Posterior vena cava (tissue), 2 donors: ENCODE data around the gene B4GALNT3. TPM values are rescaled to one million over a fixed set of nuclear protein-coding genes. Genes with fewer than 3 reads are reported as not detected.

Source experiments
- DNase-seq: peaks from one replicate; pipeline ENCODE4 v3.0.0-alpha.2; 2020; ENCODE audit warnings: low spot score
- intact Hi-C, 2 donors: fragments of 100-400 bp; cut with DNase I; formaldehyde crosslinking; loops; one replicate each; pipeline versions ENCODE4 v1.14.1 to v1.14.2; 2022 to 2023
- total RNA-seq, 2 donors: library from RNA; stranded (reverse); fragmentation: NEBNext Ultra II Directional; extraction: Animal tissue kit (Norgen Biotek cat#: 25700); gene quantifications; one replicate each; pipeline ENCODE4 v1.2.1, GENCODE V29; 2021
- donor health status: DM: yes; HTN: yes; CAD: no.
- donor health status: DM: yes; HTN: yes; CAD: no.

Gene B4GALNT3
- total RNA-seq, 2 donors from 2014 or later: 3.5 to 5.0 TPM

DNA sequence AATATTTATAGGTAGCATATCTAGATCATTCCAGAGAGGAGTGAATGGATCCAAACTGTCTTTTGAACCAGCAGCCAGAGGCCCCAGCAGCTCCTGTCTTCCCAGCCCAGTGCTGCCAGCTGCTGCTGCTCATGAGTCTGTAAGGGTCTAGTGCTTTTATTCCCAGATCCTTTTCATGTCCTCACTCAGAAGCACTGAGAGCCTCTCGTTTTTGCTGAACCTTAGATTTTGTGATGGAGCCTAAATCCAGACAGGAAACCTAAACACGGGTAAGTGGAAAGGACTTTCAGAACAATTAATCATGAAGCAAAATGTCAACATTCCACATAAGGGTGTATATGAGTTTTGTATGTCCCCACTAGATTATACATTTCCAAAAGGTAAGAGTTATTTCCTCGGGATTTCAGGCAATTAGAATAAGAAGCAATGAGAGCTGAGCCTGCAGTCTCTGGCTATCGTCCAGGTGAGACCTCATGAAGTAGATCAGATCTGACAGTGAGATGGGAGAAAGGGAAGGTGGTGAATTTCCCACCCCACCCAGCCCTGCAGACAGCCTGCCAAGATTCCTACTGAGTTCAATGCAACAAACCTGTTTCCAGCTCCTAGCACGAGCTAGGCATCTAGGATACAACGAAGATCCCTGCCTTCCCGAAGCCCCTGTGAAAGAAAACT, 119.1 kb downstream of the B4GALNT3 start:
- intact Hi-C loops: loop anchor here (5.0 to 10.0 kb wide), 4 partner anchors 63 to 236 kb away; no protein-coding TSS in a partner anchor
- DNase-seq: no peak

GRCh38 chr12:579420-580110, 119.8 kb downstream of the B4GALNT3 start:
- no peak for DNase-seq
- intact Hi-C loops: loop anchor here (5.0 to 10.0 kb wide), 4 partner anchors 63 to 235 kb away; no protein-coding TSS in a partner anchor

DNA sequence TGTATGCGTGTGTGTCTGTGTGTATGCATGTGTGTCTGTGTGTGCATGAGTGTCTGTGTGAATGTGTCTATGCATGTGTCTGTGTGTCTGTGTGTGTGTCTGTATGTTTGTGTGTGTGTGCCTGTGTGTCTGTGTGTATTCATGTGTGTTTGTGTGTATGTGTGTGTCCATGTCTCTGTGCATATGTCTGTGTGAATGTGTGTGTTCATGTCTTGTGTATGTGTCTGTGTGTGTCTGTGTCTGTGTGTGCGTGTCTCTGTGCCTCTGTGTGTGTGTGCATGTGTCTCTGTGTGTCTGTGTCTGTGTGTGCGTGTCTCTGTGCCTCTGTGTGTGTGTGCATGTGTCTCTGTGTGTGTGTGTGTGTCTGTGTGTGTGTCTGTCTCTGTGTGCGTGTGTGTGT, 121.1 kb downstream of the B4GALNT3 start:
- intact Hi-C loops: no loop called here
- no peak for DNase-seq

DNA sequence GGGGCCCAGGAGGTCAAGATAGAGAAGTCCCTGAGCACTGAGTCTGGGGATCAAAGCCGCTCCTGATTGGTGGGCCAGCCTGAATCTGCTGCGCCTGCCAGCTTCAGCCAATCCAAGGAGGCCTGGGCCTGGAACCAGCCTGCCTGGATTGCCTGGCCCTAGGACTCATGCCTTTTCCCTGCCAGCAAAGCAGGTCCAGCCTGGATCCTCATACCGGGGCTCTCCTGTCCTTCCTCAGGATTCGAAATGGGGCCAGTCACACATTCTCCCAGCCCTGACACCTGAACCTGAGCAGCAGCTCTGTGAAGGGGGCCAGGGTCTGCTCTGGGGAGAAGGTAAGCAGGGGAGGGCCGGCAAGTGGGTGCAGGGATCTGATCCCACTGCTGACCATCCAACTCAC, 121.6 kb downstream of the B4GALNT3 start:
- intact Hi-C loops: no loop called here
- no peak for DNase-seq

- DNase-seq: no peak
- intact Hi-C loops: no loop called here
Measured at GRCh38 chr12:581746-582145, 122.0 kb downstream of the B4GALNT3 start.

GRCh38 chr12:583251-583869, 123.6 kb downstream of the B4GALNT3 start:
- no peak for DNase-seq
- intact Hi-C loops: no loop called here

DNA sequence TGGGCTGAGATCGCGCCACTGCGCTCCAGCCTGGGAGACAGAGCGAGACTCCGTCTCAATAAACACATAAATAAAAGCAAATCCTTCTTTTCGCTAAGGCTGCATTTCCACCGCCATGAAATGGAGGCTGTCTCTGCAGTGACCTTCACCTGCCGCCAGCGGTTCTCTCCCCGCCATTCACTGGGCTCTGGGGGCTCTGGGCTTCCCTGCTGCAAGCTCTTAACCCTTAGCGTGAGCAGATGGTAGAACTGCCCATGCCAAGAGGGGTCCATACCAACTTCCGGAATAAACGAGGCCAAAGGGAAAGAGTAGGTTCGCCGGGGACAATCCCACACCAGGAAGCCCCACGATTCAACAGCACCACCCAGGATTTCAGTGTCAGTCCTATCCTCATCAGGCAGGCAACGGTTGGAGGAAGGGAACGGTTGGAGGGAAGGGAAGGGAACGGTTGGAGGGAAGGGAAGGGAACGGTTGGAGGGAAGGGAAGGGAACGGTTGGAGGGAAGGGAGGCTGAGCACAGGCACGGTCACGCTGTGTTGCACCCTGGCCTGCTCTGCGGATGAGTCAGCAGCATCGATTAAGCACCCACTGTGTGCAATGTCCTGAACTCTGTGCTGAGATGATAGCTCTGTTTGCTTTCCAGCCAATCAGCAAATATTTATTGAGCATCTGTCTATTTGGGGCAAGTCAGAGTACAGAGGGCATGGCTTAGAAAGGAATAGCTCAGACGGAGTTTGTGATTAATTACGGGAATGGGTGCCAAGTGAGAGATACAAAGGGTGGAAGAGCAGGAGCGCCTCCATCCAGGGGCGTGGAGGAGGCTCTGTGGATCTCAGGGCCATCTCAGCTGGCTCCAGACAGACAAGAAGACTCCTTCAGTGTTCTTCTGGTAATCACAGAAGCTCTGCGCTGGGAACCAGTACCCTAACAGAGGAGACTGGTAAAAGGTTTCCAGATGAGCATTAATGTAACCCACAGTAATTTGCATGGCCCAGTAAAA, 125.6 kb downstream of the B4GALNT3 start:
- intact Hi-C loops: no loop called here

DNA sequence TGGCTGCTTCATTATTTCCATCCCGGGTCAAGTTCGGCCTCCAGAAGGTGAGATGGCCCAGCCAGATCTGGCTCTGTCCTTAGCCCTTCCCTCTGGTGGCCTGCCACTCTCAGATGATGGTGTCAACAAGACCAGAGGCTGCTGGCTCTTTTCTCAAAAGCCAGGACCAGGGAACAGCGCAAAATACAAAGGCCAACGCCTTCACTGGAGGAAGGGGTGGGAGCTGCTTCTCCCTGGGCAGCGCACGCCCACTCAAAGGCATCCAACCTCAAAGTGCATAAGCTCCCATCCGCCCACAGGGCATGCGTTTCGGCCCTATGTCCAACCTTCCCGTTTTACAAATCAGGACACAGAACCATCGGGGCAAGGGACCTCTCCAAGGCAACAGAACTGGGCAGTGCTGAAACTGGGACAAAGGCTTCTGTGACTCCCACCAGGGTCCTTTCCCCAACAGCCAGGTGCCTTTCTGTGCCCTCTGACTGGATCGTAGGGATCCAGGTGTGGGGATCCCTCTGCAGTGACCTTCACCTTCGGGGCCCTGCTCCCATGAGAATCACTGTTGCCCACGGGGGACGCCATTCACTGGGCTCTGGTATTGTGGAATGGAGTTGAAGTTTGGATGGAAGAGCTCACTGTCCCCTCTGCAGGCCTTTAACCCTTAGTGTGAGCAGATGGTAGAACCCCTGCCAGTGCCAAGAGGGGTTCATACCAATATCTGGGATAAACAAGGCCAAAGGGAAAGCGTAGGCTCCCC, 126.8 kb downstream of the B4GALNT3 start:
- no peak for DNase-seq
- intact Hi-C loops: no loop called here

More for the DNA sequence above, 125.6 kb downstream of the B4GALNT3 start:
- no peak for DNase-seq

- DNase-seq: peak; percentile 34
- intact Hi-C loops: no loop called here
Measured at GRCh38 chr12:587132-588023, 127.6 kb downstream of the B4GALNT3 start.

DNA sequence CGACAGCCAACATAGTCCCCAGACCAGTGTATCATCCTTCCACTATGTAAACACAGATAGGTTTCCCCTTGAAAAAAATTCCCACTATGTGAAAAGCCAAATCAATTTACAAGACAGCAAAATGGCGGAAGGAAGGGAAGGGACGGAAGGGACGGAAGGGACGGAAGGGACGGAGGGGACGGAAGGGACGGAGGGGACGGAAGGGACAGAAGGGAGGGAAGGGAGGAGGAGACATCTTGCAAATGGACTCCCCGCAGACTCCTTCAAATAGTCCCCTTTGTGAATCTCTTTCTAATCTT, 128.2 kb downstream of the B4GALNT3 start:
- intact Hi-C loops: no loop called here
- peak; percentile 16 for DNase-seq

GRCh38 chr12:588646-589045, 128.9 kb downstream of the B4GALNT3 start:
- intact Hi-C loops: no loop called here

DNA sequence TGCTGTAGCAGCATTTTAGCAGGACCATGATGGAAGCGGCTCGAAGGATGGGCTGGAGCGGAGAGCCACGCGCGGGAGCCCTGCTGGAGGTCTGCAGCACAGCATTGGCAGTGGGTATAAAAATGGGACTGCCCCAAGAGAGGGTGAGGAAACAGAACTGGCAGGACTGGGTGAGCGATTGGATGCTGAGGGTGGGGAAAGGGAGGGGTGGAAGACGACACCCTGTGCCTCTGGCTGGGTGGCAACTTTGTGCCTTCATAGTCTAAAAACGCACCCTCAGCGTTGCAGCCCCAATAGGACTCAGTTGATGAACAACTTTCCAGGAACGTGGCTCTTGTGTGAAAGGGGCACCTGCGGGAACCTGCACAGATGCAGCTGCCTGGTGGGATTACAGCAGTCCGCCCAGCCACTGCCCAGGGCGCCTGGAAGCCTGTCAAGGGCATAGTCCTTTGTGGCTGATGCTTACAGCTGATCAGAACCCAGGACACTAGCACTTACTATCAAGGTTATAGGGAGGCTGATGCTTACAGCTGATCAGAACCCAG, 130.5 kb downstream of the B4GALNT3 start:
- intact Hi-C loops: no loop called here

More at GRCh38 chr12:588646-589045, 128.9 kb downstream of the B4GALNT3 start:
- no peak for DNase-seq

DNA sequence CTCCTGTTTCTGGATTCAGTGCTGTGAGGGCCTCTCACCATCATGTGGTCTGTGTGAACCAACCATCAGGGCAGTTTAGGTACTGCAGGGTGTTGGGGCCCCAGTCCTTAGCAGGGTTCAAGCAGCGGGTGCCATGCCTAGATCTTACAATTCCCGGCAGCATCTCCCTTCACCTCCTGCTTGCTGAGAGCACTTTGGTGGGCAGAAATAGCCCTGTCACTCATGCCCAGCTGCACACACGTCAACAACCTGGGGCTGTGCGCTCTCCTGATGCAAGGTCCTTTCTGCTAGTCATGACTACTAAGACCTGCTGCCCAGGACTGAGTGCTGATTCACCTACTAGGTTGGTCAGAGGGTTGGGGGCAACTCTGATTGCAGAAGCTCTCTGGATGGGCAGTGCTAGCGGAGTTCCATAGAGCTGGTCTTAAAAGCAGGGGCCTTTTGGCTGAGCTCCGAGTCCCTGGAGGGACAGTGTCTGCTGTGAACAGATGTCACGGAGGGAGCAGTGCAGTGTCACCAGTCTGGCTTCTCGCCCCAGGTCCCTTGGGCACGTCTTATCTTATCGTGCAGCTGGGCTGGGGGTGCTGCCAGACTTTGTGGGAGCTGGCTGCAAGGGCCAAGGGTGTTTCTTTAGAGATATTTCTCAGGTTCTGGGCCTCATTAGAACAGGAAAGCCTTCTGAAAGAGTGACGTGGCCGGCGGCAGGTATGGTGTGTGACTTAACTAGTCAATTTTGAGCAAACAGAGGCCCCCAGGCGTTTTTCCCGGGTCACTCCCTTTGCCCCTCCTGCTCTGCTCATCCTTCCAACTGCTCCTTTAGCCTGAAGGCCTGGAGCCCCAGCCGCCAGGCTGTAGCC, 131.7 kb downstream of the B4GALNT3 start:
- intact Hi-C loops: no loop called here
- DNase-seq: peak; percentile 78

More for the DNA sequence above, 130.5 kb downstream of the B4GALNT3 start:
- DNase-seq: peak; percentile 62

- DNase-seq: peak; percentile 19
- intact Hi-C loops: no loop called here
Measured at GRCh38 chr12:592024-592505, 132.3 kb downstream of the B4GALNT3 start.

- intact Hi-C loops: no loop called here
Measured at GRCh38 chr12:593396-594270, 133.9 kb downstream of the B4GALNT3 start.

More at GRCh38 chr12:593396-594270, 133.9 kb downstream of the B4GALNT3 start:
- peak; percentile 35 for DNase-seq
